DOHH2 (cell line): Measurements from ENCODE around the gene FFAR3.

Source experiments
- CTCF ChIP-seq: fragments of 200-600 bp; sonication (generic); IDR thresholded peaks from one replicate; pipeline ENCODE4 v1.5.1; 2014; ENCODE audit warnings: antibody characterized with exemption, mild to moderate bottlenecking, low read depth, low read length; ENCODE audit not compliant: poor library complexity, severe bottlenecking
- EZH2phosphoT487 ChIP-seq: fragments of 200-600 bp; sonication (generic); IDR thresholded peaks from 2 replicates; pipeline ENCODE4 v1.6.1; 2017; ENCODE audit warnings: borderline replicate concordance, mild to moderate bottlenecking, antibody characterized with exemption, low read length, moderate library complexity, mixed read lengths

DNA sequence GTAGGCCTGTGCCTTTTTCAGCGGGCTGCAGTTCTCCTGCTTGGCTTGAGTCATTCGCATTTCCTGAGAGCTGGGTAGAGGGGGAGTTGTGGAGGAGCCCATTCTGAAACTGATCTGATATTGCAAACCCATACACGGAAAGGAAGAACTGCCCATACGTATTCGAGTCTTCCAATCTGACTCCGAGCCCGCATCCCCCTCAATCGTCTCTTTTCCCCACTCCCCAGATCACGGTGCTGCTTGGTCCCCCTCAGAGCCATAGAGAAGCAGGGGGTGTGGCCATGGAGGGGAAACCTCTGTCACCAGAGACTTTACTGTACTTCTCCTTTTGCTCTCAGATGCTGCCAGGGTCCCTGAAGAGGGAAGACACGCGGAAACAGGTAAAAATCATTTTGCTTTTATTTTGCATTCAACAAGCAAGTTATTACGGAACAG is 29.4 kb upstream of the FFAR3 start, which contains the start of gene CD22:
- no peak for TF ChIP-seq CTCF
- no peak for TF ChIP-seq EZH2phosphoT487
